ENCODE measurements around the gene PRICKLE2.

PRICKLE2 gene

DNA sequence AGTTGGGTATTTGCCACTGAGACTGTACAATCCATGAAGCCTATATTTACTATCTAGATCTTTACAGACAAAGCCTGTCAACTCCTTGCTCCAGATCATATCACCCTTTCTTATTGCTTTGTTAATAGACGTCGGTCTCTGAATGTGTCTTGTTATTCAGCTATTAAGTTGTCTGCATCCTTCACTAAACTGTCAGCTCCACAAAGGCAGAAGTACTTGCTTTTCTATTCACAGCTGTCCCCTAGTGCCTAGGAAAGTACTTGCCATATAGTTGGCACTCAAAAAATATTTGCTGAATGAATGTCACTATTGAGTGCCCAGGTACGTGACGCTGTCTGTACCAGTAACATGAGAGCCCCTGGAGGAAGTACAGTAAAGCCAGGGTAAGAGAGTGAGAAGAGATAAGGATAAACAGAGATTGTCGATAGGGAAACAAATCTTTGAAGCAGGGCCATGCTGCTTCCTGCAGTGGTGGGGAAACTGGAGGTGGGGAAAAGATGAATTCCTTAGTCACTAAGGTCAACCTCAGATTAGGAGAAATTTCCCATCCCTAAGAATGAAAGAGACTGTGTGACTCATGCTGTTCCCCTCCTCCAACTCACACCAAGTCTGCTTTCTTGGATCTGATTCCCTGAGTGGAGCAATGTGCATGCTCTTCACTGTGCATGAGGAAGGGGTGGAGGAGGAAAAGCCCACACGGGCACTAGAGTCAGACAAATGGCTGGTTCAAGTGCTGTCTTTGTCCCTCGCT lies 36.3 kb downstream of the PRICKLE2 start:
- DNase-seq (ENCODE audit: low read depth in 2 of 2): no peak

DNA sequence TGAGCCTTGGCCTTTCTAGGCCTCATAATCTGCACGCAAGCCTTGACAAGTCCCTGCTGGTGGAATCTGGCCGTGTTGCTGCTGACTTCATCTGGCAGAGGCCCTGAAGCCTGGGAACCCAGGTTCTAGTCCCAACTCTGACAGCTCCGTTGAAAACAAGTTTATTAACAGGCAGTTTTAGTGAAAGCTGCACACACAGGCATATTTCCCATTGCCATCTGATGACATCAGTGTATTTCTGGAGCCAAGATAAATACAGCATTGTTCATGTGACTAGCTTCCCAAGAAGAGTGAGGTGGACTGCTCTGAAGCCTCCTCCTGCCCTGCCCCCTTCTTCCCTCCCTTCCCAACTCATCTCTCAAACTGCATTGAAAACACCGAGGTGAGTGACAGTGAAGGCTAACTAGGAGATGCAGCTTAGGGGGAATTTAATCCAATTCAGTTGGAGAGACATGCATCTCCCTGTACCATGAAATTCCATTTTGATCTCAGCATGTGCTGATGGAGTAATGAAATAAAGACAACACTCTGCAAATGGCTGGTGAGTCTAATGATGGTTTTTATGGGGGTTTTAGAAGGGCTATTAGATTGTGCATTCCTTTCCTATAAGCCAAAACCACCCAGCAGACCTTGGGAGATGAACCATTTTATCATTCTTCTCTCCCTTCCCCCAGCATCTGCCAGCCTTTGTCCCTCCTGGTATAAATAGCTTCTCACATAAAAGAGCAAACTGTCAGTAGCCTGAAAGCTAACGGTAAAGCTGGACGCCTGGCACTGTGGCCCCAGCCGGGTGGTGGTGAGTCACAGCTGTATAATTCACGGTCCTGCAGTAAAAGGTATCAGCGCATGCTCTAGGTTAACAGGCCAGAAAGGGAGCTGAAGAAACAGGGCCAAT lies 38.0 kb downstream of the PRICKLE2 start:
- DNase-seq (ENCODE audit: low read depth in 2 of 2): no peak

DNA sequence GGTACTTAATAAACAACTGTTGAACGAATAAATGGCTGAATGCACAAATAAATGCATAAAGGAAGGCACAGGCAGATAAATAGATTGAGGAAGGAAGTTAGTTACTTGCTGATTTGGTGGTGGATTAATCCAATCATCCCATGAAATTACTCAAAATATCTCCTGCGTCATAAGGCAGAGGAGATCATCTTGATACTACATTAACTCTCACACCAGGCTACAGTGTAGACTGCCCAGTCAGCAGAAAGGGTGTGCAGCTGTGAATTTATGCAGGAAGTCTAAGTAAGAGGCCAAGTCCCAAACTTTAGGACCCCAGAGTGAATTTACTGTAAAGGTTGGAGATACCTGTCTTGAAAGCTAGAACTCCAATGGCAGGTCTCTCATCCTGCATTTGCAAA lies 38.6 kb downstream of the PRICKLE2 start:
- no peak for DNase-seq (ENCODE audit: low read depth in 2 of 2)

DNA sequence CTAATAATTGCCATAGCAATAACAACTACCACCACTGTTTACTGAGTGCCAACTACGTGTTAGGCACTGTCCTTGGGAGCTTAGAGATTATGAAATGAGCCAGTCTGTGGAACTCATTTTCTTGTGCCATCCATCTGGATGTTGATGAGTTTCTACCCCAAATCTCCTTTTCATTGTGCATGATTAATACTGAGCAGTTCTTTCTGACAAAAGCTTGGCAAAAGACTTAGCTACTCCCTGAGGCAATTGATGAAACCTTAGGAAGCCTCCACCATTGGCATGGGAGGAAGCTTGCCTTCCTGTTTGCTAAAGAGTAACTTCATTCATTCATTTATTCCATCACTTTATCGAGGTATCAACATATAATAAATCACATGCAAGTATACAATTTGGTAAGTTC lies 39.8 kb downstream of the PRICKLE2 start:
- no peak for DNase-seq (ENCODE audit: low read depth in 2 of 2)

DNA sequence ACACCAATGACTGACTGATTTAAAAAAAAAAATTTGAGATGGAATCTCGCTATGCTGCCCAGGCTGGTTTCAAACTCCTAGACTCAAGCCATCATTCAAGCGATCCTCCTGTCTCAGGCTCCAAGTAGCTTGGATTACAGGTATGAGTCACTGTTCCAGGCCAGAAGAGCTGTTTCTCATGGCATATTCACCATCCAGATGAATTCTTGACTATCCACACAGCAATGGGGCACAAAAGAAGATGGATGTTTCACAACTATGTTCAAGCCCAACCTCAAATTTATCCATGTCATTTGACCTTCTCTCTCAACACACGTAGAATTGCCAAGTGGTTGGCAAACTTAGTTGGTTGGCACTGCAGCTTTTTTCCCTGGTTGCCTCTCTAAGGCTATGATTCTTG lies 40.6 kb downstream of the PRICKLE2 start:
- no peak for DNase-seq (ENCODE audit: low read depth in 2 of 2)

DNA sequence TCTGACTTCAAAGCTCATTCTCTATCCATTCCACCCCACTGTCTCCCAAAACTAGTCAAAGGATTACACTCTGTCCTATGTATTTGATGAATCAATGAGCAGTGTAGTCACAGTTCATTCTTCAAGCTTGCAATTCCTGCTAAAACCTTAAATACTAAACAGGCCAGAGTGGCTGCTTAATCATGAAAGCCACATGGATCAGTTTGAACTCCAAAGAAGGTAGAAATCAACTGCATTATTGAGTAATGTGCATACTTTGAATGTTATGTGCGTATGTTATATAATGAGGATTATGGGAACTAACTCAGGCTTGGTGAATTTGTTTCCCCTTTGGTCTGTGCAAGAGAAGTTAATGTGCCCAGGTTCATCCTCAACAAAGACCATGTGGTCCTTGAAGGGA lies 45.4 kb downstream of the PRICKLE2 start:
- no peak for DNase-seq (ENCODE audit: low read depth in 2 of 2)

DNA sequence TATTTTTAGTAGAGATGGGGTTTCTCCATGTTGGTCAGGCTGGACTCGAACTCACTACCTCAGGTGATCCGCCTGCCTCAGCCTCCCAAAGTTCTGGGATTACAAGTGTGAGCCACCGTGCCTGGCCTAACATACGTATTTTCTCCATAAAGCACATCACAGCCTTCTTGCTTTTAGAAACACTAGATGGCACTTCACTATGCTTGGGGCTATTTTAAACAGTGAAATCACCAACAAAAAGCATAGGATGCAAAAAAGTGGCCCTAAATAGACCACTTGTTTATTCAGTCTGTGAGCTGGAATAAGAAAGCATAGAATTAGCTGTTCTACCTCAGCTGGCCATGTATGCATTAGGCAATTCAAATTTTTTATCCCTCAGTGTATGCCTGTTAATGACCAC lies 46.0 kb downstream of the PRICKLE2 start:
- no peak for DNase-seq (ENCODE audit: low read depth in 2 of 2)

DNA sequence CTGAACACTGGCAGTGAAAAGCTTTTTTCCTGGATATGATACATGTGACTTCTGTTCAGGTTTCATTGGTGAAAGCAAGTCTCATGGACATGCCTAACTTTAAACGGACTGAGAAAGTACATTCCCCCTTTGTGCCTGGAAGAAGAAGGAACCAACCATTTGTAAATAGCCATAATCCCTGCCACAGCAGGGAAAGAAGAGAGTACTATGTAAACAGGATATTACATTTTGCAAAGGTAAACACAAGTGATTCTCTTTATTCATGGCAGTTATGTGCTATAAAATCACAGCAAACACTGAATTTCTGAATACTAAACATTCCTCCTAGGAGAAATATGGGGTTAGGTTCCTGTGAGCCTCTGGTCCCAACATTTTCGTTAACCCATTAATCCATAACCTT lies 46.8 kb downstream of the PRICKLE2 start:
- no peak for DNase-seq (ENCODE audit: low read depth in 2 of 2)

DNA sequence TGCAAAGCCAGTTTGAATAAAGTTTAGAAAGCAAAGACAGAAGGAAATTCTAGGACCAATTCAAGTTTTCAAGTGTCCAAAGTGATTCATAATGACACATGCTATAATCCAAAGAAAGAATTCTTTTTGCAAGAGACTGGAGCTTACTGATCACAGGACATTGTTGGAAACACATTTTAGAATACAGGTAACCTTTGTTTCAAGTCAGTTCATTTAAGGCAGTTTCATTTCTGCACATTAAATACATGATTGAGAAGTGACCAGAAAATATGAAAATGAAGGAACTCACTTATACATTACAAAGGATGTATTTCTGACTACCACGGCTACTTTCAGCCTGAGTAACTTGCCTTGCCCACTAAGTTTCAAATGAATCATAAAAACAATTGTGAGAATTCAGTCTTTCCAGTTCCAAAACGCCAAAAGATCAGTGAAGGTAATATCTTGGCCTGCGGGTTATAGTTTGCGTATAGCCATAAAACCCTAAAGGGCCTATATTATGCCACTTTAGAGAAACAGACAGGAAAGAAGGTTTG lies 48.7 kb downstream of the PRICKLE2 start:
- no peak for DNase-seq (ENCODE audit: low read depth in 2 of 2)

DNA sequence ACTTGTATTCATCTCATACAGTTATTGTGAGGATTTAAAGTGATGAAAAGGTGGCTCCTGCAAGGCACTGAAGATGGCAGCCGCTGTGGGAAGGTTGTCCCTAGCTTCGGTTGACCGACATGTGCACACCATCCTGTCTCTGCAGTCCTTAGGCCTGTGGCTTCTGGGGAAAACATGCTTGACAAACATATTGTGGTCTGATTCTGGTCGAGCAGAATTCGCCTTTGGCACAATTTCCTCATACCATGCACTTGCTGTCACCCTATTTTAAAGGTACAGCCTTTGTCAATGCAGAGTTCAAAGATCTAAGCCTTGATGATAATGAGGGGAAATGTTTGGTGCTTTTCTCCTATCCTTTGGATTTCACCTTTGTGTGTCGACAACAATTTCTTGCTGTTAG lies 50.9 kb downstream of the PRICKLE2 start:
- DNase-seq (ENCODE audit: low read depth in 2 of 2): no peak

DNA sequence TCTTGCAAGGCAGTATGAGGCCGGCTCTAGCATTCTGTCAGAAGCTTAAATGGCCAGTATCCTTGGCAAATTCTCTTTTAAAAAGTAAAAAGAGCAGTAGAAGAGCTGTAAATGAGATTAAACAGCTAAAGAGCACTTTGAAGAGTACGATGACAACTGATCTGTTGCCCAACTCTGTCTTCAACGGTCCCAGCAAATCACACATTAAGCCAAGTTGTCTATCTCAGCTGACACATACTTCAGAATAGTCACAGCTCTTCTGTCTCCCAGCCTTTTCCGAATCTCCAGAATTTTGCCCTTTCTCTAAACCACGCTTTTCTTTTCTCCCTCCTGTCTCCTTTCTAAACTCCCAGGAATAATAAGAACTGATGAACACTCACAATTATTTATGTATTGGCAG lies 51.7 kb downstream of the PRICKLE2 start:
- DNase-seq (ENCODE audit: low read depth in 2 of 2): no peak

DNA sequence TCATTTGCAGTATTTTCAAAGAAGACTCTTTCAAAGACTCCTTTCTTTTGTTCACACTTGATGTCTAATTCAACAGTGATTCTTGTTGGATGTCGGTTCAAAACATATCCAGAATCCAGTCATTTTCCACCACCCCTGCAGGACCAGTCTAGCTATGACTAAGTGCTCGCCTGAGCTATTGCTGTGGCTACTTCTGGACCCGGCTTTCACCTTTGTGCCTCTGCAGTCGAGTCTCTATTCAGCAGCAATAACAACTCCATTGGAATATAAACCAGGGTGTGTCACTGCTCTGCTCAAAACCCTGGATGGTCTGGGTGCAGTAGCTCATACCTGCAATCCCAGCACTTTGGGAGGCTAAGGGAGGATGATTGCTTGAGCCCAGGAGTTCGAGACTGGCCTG lies 55.0 kb downstream of the PRICKLE2 start:
- DNase-seq (ENCODE audit: low read depth in 2 of 2): no peak

DNA sequence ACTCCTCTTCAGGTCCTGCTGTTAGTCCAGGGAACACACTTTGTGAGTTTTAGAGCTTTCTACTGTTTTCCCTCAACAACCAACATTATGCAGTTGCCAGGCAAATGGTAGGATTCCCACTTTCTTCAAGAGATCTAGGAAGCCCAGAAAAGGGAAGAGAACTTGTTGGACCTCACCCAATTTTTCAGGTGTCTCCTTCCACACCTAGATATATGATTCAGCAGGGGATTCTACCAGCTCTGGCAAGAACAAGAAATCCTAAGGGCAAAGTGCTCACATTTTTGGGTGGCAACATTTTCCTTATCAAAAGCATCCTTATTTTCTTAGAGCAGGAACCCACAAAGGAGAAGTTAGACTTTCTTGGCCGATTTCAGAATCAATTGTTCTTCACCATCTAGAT lies 57.4 kb downstream of the PRICKLE2 start:
- no peak for DNase-seq (ENCODE audit: low read depth in 2 of 2)

DNA sequence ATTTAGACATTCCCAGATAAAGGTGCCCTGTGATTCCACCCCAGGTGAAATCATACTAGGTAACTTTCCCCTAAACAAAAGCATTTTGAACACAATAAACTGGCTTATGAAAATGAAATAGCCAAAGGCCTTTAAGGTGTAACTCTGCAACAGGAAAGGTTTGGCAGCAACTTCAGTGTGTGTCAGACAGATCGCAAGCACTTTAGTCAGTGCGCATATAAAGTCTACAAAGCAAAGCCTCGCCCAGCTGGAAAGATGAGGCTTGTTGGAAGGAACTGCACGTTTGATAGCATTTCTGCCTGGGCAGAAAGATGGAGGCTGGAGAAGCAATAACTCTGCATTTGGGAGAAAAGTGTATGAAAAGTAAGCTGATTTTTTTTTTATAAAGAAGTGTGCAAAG lies 57.9 kb downstream of the PRICKLE2 start:
- DNase-seq (ENCODE audit: low read depth in 2 of 2): no peak

DNA sequence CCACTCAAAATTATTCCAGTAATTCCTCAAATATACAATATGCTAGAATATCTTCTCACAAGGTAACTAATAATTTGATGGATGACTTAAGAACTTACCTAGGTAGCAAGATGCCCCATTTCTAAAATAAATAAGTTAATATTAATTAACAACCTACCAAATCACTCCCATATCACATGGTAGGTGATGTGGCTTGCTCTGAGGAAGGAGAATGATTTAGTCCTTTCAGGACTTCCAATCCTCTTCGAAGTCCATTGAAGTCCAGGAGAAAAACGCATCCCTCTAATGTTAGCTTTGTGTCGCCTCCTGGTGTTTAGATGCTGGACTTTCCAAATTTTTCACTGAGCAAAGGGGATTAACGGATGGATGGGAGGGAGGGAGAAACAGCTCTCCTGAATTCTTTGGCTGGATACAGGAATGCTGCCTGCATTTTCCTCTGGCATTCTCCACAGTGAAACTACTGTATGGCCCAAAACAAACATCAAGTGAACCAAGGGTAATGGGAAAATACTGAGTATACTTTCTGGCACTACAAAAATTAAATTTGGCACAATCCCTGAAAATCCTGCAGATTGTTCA lies 58.6 kb downstream of the PRICKLE2 start:
- no peak for DNase-seq (ENCODE audit: low read depth in 2 of 2)

DNA sequence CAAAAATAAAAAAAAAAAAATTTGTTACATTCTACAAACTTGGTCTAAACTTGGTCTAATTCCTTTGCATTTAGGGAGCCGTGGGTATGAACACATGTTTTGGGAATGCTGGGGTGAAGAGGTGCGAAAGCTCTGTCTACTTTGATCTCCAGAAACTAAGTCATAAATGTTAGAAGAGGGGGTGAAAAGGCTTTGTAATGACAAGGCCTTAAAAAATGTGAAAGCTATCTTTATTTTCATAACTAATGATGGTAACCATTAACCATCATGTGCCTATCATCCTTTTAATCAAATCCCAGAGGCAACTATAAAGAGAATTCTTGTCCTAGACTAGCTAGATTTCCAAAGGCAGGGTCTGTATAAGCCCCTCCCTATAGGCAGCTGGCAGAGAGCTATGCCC lies 60.9 kb downstream of the PRICKLE2 start:
- no peak for DNase-seq (ENCODE audit: low read depth in 2 of 2)

DNA sequence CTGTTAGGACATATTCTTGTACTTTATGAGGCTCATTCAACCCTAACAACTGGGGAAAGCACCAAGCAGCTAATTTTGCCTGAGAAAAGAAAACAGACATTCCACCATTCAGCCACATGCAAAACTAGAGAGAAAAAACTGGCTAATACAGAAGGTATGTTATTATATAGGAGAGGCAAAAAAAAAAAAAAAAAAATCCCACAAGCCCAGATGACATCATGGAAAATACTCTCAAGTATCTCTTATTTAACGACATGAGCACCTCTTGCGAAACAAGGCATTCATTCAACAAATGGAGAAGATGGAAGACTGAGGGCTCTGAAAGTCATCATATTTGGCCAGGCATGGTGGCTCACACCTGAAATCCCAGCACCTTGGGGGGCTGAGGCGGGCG lies 61.5 kb downstream of the PRICKLE2 start:
- DNase-seq (ENCODE audit: low read depth in 2 of 2): no peak

DNA sequence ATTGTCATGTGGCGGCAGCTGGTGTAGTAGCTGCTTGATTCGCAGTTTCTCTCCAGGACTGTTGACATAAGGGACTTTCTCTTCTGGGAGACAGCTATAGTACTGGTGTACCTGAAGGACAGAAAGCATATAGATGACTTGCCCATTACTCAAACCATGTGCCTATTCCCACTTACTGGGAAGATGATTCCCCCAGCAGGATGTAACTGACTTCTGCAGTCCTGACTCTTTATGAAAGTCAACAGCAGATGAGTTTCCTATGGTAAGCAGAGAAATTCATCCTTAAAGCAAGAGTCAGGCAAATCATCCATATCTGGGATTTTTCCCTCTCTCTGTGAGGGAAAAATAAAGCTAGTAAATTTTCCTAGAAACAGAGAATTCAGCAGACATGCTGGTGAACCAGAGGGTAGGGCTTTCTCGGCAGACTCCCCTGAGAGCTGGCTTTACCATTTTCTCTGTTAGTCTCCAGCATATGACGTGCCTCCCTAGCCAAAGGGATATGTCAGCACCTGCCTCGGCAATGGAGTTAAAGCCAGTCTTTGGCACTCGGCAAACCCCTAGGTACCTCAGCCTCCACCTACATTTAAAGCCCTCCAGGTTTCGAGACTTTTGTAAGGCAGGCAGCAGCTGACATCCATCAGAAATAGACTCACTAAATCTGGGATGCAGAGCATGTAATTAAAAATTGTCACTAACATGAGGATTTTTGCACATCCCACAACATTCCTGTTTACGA lies 62.1 kb downstream of the PRICKLE2 start:
- no peak for DNase-seq (ENCODE audit: low read depth in 2 of 2)

DNA sequence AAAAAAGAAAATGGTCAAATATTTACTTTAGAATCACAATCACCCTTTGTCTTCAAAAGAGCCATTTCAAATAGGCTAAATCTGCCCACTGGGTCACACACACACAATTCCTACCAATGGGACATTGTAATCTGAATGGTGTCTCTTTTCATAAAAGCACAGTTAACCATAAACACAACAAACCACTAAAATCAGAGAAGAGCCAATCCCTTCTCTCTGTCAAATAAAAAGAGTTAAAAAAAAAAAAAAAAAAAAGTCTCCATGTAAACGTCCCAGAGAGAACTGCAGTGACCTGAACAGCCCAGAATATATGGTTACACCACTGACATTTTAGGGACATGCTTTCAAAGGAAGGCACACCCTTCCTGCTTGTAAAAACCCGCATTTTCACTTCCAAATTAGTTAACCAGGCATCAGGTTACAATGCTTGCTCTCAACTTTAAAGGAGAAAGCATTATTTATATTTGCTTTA lies 63.7 kb downstream of the PRICKLE2 start:
- no peak for DNase-seq (ENCODE audit: low read depth in 2 of 2)

DNA sequence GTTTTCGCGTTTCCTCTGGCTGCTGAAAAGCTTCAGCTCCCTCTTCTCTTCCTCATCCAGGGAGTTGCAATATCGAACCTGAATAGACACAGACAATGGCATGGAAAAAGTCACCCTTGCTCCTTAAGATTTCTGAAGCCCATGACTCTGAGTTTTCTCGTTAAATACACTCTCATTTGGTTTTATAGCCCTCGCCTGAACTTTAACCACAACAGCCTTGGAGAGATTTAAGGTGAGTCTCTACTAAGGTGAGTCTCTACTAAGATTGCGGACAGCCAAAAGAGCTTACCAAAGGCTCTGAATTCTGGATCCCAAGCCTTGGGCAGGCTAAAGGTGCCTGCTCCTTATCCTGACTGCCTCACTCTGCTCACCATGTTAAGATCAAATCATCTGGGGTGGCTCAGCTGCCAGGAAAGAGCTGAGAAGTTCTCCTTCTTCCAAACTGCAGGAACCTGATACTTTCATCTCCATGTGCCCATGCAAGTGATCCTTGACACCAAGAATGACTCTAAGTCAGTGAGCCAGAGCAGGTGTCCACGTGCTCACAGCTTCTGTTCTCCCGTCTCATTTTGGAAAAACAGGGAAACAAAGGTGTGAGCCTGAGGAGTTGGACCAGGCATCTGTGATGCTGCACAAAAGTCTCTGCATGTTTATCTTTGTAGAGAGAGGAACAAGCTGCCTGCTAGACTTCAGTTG lies 65.1 kb downstream of the PRICKLE2 start:
- DNase-seq (ENCODE audit: low read depth in 2 of 2): no peak

DNA sequence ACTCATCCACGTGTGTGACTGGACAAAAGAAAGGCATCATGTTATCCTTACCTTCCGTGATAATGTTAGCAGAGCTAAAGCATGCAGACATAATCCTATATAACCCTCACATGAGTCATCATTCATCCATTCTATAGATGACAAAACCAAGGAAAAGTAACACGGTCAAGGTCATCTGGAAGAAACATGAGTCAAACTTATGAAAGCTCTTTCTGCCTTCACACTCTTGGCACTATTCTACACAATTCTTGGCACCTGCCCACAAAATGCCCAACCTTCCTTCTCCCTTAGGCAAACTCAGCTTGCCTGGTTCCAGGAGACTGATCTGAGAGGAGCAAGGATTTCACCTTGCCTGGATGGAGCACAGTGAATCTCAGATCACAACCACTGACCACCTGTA lies 66.9 kb downstream of the PRICKLE2 start:
- DNase-seq (ENCODE audit: low read depth in 2 of 2): no peak
